ENCODE results near the gene CATSPER3. TPM values are rescaled to one million over a fixed set of nuclear protein-coding genes. Genes with fewer than 3 reads are reported as not detected.

Gene CATSPER3
- total RNA-seq, 2 donors from 2014 or later = 3.2 TPM; not detected in 1

DNA sequence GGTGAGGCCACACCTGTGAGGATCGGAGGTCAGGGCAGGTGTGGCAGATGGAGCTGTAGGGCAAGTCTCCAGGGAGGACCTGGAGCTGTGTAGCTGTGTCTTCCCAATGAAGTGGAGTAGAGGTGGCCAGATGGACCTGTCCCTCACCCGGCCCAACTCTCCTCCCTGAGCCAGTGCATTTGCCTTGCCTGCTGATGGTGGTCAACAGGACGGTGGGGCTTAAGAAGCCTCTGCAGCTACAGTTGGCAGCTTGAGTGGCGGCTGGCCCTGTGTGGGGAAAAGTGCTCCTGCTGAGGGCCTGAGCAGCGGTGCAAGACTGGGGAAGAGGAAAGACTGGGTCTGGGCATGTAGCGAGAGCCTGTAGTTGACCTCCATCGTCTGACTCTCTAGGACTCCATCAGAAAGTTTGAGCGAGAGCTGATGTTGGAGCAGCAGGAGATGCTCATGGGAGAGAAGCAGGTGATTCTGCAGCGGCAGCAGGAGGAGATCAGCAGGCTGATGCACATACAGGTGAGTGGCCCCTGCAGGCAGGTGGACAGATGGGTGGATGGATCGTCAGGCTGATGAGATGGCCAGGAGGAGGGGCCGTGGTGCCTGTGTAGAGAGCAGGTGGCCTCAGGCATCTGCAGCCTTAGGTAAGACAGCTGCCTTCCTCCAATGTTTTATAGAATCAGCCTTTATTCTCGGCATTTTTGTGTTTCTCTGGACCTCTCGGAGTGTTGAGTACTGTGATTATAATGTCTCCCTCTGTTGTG, 41.5 kb downstream of the CATSPER3 start:
- no peak overlapping the region for H3K4me3 ChIP-seq
- H3K9me3 ChIP-seq = no peaks in the 10 kb centered on the region
- DNase-seq (ENCODE audit: low spot score) = no peak
- WGBS = 81% methylated on average over 13 of the region's 13 CpGs
- H3K27ac ChIP-seq = no peak overlapping the region
- H3K4me1 ChIP-seq (replicated peaks) = no peaks in the 10 kb centered on the region
- no peak for TF ChIP-seq POLR2AphosphoS5 (IDR thresholded peaks at IDR 0.05)
- no peak for TF ChIP-seq POLR2A (IDR thresholded peaks at IDR 0.05)
- TF ChIP-seq, protein P1, sequence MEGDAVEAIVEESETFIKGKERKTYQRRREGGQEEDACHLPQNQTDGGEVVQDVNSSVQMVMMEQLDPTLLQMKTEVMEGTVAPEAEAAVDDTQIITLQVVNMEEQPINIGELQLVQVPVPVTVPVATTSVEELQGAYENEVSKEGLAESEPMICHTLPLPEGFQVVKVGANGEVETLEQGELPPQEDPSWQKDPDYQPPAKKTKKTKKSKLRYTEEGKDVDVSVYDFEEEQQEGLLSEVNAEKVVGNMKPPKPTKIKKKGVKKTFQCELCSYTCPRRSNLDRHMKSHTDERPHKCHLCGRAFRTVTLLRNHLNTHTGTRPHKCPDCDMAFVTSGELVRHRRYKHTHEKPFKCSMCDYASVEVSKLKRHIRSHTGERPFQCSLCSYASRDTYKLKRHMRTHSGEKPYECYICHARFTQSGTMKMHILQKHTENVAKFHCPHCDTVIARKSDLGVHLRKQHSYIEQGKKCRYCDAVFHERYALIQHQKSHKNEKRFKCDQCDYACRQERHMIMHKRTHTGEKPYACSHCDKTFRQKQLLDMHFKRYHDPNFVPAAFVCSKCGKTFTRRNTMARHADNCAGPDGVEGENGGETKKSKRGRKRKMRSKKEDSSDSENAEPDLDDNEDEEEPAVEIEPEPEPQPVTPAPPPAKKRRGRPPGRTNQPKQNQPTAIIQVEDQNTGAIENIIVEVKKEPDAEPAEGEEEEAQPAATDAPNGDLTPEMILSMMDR (IDR thresholded peaks at IDR 0.05) = no peak
- H3K27me3 ChIP-seq (replicated peaks; ENCODE audit: insufficient read depth) = no peaks in the 10 kb centered on the region
- H3K36me3 ChIP-seq = no peaks in the 10 kb centered on the region
- intact Hi-C loops (cut with DNase I) = no loop called here

DNA sequence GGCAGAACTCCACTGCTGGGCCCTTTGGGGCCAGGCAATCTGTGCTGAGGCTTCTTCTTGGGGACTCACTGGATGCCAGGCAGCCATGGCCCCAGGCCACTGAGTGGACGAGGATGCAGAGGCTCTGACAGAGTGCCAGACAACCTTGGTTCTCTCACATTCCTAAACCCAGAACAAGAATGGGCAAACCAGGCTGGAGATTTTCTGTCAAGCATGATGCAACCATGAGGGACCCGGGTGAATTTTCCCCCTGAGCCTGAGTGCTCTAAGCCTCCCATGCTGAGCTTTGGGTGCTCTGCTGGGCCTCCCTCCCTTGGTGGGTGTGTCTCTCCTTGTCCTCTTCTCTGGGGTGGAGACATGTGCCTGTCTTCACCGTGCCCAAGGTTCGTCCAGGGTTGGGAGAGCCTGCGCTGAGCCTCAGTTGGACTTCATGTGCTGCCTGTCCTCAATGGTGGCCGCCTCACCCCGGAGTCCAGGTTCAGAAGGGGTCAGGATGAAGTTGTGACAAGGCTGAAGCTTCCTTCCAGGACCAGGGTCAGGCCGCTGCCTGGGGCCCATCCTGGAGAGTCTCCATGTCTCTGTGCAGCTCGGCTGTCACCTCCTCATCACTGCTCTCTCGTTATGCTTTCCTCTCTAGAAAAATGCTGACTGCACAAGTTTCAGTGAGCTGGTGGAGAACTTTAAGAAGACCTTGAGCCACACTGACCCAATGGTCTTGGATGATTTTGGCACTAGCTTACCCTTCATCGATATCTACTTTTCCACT, 42.2 kb downstream of the CATSPER3 start:
- no peak for DNase-seq (ENCODE audit: low spot score)
- intact Hi-C loops (cut with DNase I) = loop anchor here (5.0 to 10.0 kb wide), 3 partner anchors 165 to 322 kb away; partner anchors contain the start of gene C5orf24
- WGBS = 84% methylated on average over 11 of the region's 11 CpGs

DNA sequence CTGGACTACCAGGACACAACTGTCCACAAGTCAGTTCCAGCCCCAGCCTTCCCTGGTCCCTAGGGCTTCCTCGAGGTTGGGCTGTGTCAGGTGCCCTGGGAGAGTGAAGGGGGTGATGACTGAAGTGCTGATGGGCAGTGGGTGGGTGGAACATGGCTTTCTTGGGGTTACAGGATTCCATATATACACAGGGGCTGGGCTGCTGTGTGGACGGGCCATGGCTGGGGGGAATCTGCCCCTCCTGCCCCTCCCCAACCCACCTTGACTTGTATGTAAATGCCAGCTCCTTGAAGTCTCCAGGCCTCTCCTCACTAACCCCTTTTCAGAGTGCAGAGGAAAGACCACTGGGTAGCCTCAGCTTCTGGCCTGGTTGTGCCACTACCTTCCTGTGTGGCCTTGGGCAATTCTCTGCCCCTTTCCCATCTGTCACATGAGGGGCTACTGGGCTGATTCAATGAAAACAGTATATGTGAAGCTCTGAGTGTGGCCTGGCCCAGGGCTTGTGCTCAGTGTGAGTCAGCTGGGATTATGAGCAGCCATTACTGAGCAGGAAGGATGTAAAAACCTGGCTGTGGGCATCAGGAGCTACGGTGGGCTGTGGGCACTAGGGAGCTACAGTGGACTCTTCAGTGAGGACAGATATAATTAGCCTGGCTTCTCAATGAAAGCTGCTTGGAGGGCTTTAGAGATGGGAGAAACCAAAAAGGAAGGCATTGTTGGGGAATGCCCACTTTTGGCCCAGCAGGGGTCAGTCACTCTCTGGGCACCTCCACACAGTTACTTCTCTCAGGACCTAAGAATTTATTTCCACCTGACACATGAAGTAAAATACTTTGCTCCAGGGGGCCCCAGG, 43.0 kb downstream of the CATSPER3 start:
- intact Hi-C loops (cut with DNase I) = loop anchor here (5.0 to 10.0 kb wide), 3 partner anchors 166 to 322 kb away; partner anchors contain the start of gene C5orf24
- TF ChIP-seq POLR2AphosphoS5 (IDR thresholded peaks at IDR 0.05) = no peak
- TF ChIP-seq, protein P1 (IDR thresholded peaks at IDR 0.05) = no peak
- no peak for TF ChIP-seq POLR2A (IDR thresholded peaks at IDR 0.05)
- DNase-seq (ENCODE audit: low spot score) = no peak
- 89% methylated on average over 3 of the region's 3 CpGs for WGBS
- Histone ChIP-seq H3K27me3 (replicated peaks; ENCODE audit: insufficient read depth) (no peaks in the 10 kb centered on the region), H3K36me3 (no peaks in the 10 kb centered on the region), H3K27ac (no peak overlapping the region), H3K4me3 (no peak overlapping the region), H3K4me1 (replicated peaks) (peaks cover 6% of the 10 kb centered on the region), H3K9me3 (no peaks in the 10 kb centered on the region)

More for the DNA sequence above, 42.2 kb downstream of the CATSPER3 start:
- no peak overlapping the region for H3K27ac ChIP-seq
- no peak overlapping the region for H3K4me3 ChIP-seq
- TF ChIP-seq, protein P1 (IDR thresholded peaks at IDR 0.05) = no peak
- TF ChIP-seq POLR2AphosphoS5 (IDR thresholded peaks at IDR 0.05) = no peak
- no peak for TF ChIP-seq POLR2A (IDR thresholded peaks at IDR 0.05)
- no peaks in the 10 kb centered on the region for H3K9me3 ChIP-seq
- peaks cover 6% of the 10 kb centered on the region for H3K4me1 ChIP-seq (replicated peaks)
- H3K27me3 ChIP-seq (replicated peaks; ENCODE audit: insufficient read depth) = no peaks in the 10 kb centered on the region
- no peaks in the 10 kb centered on the region for H3K36me3 ChIP-seq

DNA sequence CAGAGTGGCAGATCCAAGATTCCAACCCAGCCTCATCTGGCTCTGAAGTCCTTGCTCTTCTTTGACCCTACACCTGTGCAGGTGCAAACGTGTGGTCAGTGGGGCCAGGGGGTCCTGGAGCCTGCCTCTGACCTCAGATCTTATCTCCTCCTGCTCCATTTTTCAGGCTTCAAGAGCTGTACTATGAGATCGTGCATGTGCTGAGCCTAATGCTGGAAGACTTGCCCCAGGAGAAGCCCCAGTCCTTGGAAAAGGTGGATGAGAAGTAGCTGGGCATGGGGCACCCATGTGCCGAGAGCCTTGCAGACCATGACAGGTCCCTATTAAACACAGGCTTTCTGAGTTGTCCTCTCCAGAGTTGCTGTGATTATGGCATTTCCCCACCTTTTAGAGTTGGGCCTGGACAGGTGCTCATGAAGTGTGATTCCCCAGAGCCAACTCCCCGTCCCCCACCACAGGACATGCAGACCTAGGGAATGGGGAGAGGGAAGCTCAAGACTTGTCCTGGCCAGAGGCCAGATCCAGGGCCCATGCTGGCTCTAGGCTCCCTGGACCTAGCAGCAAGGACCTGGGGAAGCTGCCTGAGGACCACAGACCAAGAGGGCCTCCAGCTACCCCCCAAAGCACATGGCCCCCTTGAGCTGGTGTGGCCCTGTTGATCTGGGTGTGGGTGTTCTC, 43.8 kb downstream of the CATSPER3 start:
- no peaks in the 10 kb centered on the region for H3K9me3 ChIP-seq
- no peak overlapping the region for H3K4me3 ChIP-seq
- intact Hi-C loops (cut with DNase I) = loop anchor here (2.0 to 10.0 kb wide), 4 partner anchors 67 to 321 kb away; partner anchors contain the start of gene C5orf24
- no peak for DNase-seq (ENCODE audit: low spot score)
- H3K27me3 ChIP-seq (replicated peaks; ENCODE audit: insufficient read depth) = no peaks in the 10 kb centered on the region
- no peak overlapping the region for H3K27ac ChIP-seq
- H3K4me1 ChIP-seq (replicated peaks) = peaks cover 6% of the 10 kb centered on the region
- 86% methylated on average over 3 of the region's 4 CpGs for WGBS
- H3K36me3 ChIP-seq = no peaks in the 10 kb centered on the region
- TF ChIP-seq, protein P1 (IDR thresholded peaks at IDR 0.05) = no peak
- TF ChIP-seq POLR2AphosphoS5 (IDR thresholded peaks at IDR 0.05) (no peak), POLR2A (IDR thresholded peaks at IDR 0.05) (no peak)
